Smooth muscle cell (in vitro differentiated cells): ENCODE results near the gene HDAC7. TPM values are rescaled to one million over a fixed set of nuclear protein-coding genes. Genes with fewer than 3 reads are reported as not detected.

ENCODE experiments used
- DNase-seq: peaks from one replicate; lab custom pipeline; 2025; ENCODE audit not compliant: unreplicated experiment; lab: John Stamatoyannopoulos, UW
- H2AFZ ChIP-seq: fragments of 200-600 bp; sonication (generic); 2 replicates; pipeline ENCODE4 v1.6.0; 2016; ENCODE audit warnings: antibody characterized with exemption, low read depth, mild to moderate bottlenecking
- H3F3A ChIP-seq: fragments of 200-600 bp; sonication (generic); 2 replicates; pipeline ENCODE4 v1.6.0; 2017; ENCODE audit warnings: antibody characterized with exemption, low read depth
- H3K27ac ChIP-seq: fragments of 200-600 bp; sonication (generic); 2 replicates; pipeline ENCODE4 v1.5.1; 2016; ENCODE audit warnings: low read depth, mild to moderate bottlenecking
- H3K27me3 ChIP-seq: fragments of 200-600 bp; sonication (generic); 2 replicates; pipeline ENCODE4 v1.6.1; 2016; ENCODE audit warnings: low read depth, mild to moderate bottlenecking
- H3K36me3 ChIP-seq: fragments of 200-600 bp; sonication (generic); 2 replicates; pipeline ENCODE4 v1.5.1; 2016; ENCODE audit warnings: low read depth
- H3K4me1 ChIP-seq: fragments of 200-600 bp; sonication (generic); 2 replicates; pipeline ENCODE4 v1.5.1; 2016; ENCODE audit warnings: low read depth
- H3K4me2 ChIP-seq: fragments of 200-600 bp; sonication (generic); 2 replicates; pipeline ENCODE4 v1.6.0; 2016; ENCODE audit warnings: mild to moderate bottlenecking
- H3K4me3 ChIP-seq: fragments of 200-600 bp; sonication (generic); 2 replicates; pipeline ENCODE4 v1.5.1; 2016; ENCODE audit warnings: mild to moderate bottlenecking
- H3K79me2 ChIP-seq: fragments of 200-600 bp; sonication (generic); 2 replicates; pipeline ENCODE4 v1.6.0; 2016; ENCODE audit warnings: low read depth, mild to moderate bottlenecking
- H3K9ac ChIP-seq: fragments of 200-600 bp; sonication (generic); 2 replicates; pipeline ENCODE4 v1.6.0; 2016; ENCODE audit warnings: low read depth
- H3K9me3 ChIP-seq: fragments of 200-600 bp; sonication (generic); replicated peaks from 2 replicates; pipeline ENCODE4 v1.5.1; 2016; ENCODE audit warnings: low read depth
- H4K20me1 ChIP-seq: fragments of 200-600 bp; sonication (generic); 2 replicates; pipeline ENCODE4 v1.6.0; 2016; ENCODE audit warnings: low read depth
- CTCF ChIP-seq: fragments of 200-600 bp; sonication (generic); IDR thresholded peaks from 2 replicates; pipeline ENCODE4 v1.5.1; 2017; ENCODE audit warnings: borderline replicate concordance, mild to moderate bottlenecking, antibody characterized with exemption; ENCODE audit not compliant: insufficient read depth, poor library complexity, severe bottlenecking
- WGBS: methylation state at CpG from one replicate; pipeline ENCODE4 v1.1.7; 2016; ENCODE audit warnings: low lambda C conversion rate; 5-methylcytosine and 5-hydroxymethylcytosine counted together
- polyA plus RNA-seq: library from polyadenylated mRNA; unstranded; fragments of >200 nt; fragmentation: Nextera tagmentation; extraction: Ambion mirVana; gene quantifications from 2 replicates; pipeline ENCODE4 v1.2.1, GENCODE V29; 2016
- total RNA-seq: library from RNA; depleted of rRNA; stranded (reverse); fragments of >200 nt; gene quantifications from 2 replicates; pipeline ENCODE4 v1.2.3, GENCODE V29; 2014

HDAC7 gene
- total and polyA plus RNA-seq, 2 experiments from 2014 or later: 24.1 to 32.4 TPM

- H3K4me3 ChIP-seq: no peak overlapping the region
- H3K27me3 ChIP-seq: no peaks in the 10 kb centered on the region
- H3K4me1 ChIP-seq: peaks cover 10% of the 10 kb centered on the region
- H3K79me2 ChIP-seq: no peaks in the 10 kb centered on the region
- H3K4me2 ChIP-seq: peak overlapping the region; percentile 22
- no peak overlapping the region for H3K27ac ChIP-seq
- no peak overlapping the region for H3K9ac ChIP-seq
- no peak for TF ChIP-seq CTCF
- no peaks in the 10 kb centered on the region for H3F3A ChIP-seq
- no peak for DNase-seq
- H2AFZ ChIP-seq: no peak overlapping the region
- H3K9me3 ChIP-seq: no peaks in the 10 kb centered on the region
- WGBS: 18% methylated on average over 11 of the region's 12 CpGs
- no peaks in the 10 kb centered on the region for H4K20me1 ChIP-seq
- H3K36me3 ChIP-seq: no peaks in the 10 kb centered on the region
Measured at GRCh38 chr12:47850153-47851084, 30.7 kb upstream of the HDAC7 start.

GRCh38 chr12:47849261-47849660, 29.6 kb upstream of the HDAC7 start:
- Histone ChIP-seq H3K9ac (no peak overlapping the region), H3K27ac (no peak overlapping the region), H3F3A (no peaks in the 10 kb centered on the region), H2AFZ (no peak overlapping the region), H3K36me3 (no peaks in the 10 kb centered on the region), H3K27me3 (no peaks in the 10 kb centered on the region), H3K4me1 (peaks cover 10% of the 10 kb centered on the region), H3K4me2 (no peak overlapping the region), H3K9me3 (no peaks in the 10 kb centered on the region), H3K4me3 (no peak overlapping the region), H4K20me1 (no peaks in the 10 kb centered on the region), H3K79me2 (no peaks in the 10 kb centered on the region)
- no peak for DNase-seq
- no peak for TF ChIP-seq CTCF
- WGBS: 48% methylated on average over 5 of the region's 5 CpGs

- H2AFZ ChIP-seq: no peak overlapping the region
- H3K27ac ChIP-seq: no peak overlapping the region
- H3K36me3 ChIP-seq: no peaks in the 10 kb centered on the region
- no peaks in the 10 kb centered on the region for H3K27me3 ChIP-seq
- TF ChIP-seq CTCF: no peak
- WGBS: 72% methylated on average over 5 of the region's 5 CpGs
- no peaks in the 10 kb centered on the region for H3K79me2 ChIP-seq
- H3K4me3 ChIP-seq: no peak overlapping the region
- no peak for DNase-seq
- H3K4me2 ChIP-seq: no peak overlapping the region
- no peaks in the 10 kb centered on the region for H3F3A ChIP-seq
- H4K20me1 ChIP-seq: no peaks in the 10 kb centered on the region
- H3K9ac ChIP-seq: no peak overlapping the region
- no peaks in the 10 kb centered on the region for H3K9me3 ChIP-seq
- H3K4me1 ChIP-seq: peaks cover 10% of the 10 kb centered on the region
Measured at GRCh38 chr12:47848853-47849252, 29.1 kb upstream of the HDAC7 start.
